Measurements from ENCODE around the gene TMEM220. TPM values are rescaled to one million over a fixed set of nuclear protein-coding genes. Genes with fewer than 3 reads are reported as not detected.

The TMEM220 gene
- total and polyA plus RNA-seq, 3 donors from 2014 or later: 16.2 to 53.1 (median 22.2) TPM

GRCh38 chr17:10664571-10664970 lies 65.3 kb downstream of the TMEM220 start:
- TF ChIP-seq CTCF (IDR thresholded peaks at IDR 0.05): no peak
- no peak for TF ChIP-seq POLR2A (IDR thresholded peaks at IDR 0.05)
- Histone ChIP-seq H3K27ac (no peak overlapping the region), H3K4me3 (no peak overlapping the region), H3K36me3 (ENCODE audit: low read depth, missing control alignments) (no peaks in the 10 kb centered on the region), H3K27me3 (no peaks in the 10 kb centered on the region), H3K9me3 (no peaks in the 10 kb centered on the region), H3K4me1 (no peaks in the 10 kb centered on the region)
- intact Hi-C loops (cut with DNase I; ENCODE audit: low total_unique reads): no loop called here
- no peak for DNase-seq
- WGBS, 2 donors: 87 to 93% methylated on average over 9 of the region's 9 CpGs

Other genes starting within 250 kb of the TMEM220 start
- under 1 TPM; 0.47 to 0.93 TPM for gene MYH1, start 211.5 kb downstream of the TMEM220 start, total RNA-seq
- 3.0 TPM for gene MYH1, start 211.5 kb downstream of the TMEM220 start, polyA plus RNA-seq (ENCODE audit: insufficient read depth, low read depth, low replicate concordance)
- gene MYH2, start 180.4 kb downstream of the TMEM220 start, total RNA-seq: under 1 TPM; 0.31 to 0.99 TPM
- gene MYH2, start 180.4 kb downstream of the TMEM220 start, polyA plus RNA-seq (ENCODE audit: insufficient read depth, low read depth, low replicate concordance): 3.3 TPM
- 10 to 100 TPM; 18.1 to 19.3 TPM for gene MYH3, start 72.7 kb downstream of the TMEM220 start, total RNA-seq
- gene MYH3, start 72.7 kb downstream of the TMEM220 start, polyA plus RNA-seq (ENCODE audit: insufficient read depth, low read depth, low replicate concordance): 35.3 TPM
- 10 to 100 TPM; 23.9 to 31.9 TPM for gene SCO1, start 32.5 kb downstream of the TMEM220 start, total RNA-seq
- gene SCO1, start 32.5 kb downstream of the TMEM220 start, polyA plus RNA-seq (ENCODE audit: insufficient read depth, low read depth, low replicate concordance): 25.7 TPM
- gene ADPRM, start 32.4 kb downstream of the TMEM220 start, total RNA-seq: 10 to 100 TPM in 1 of 2 donors, 1 to 10 TPM in 1; 8.0 to 13.8 TPM
- gene ADPRM, start 32.4 kb downstream of the TMEM220 start, polyA plus RNA-seq (ENCODE audit: insufficient read depth, low read depth, low replicate concordance): 9.0 TPM
- not detected for gene TMEM238L, start 74.1 kb upstream of the TMEM220 start, total RNA-seq
- not detected for gene TMEM238L, start 74.1 kb upstream of the TMEM220 start, polyA plus RNA-seq (ENCODE audit: insufficient read depth, low read depth, low replicate concordance)
- gene PIRT, start 108.1 kb upstream of the TMEM220 start, total RNA-seq: under 1 TPM; 0.08 to 0.37 TPM
- 0.18 TPM for gene PIRT, start 108.1 kb upstream of the TMEM220 start, polyA plus RNA-seq (ENCODE audit: insufficient read depth, low read depth, low replicate concordance)